Liver (tissue), 9 donors: ENCODE results near the gene TMEM63B. TPM values are rescaled to one million over a fixed set of nuclear protein-coding genes. Genes with fewer than 3 reads are reported as not detected.

Experiments
- DNase-seq: peaks from one replicate; pipeline ENCODE4 v3.0.0-alpha.2; 2017; ENCODE audit warnings: low spot score
- H3K27ac ChIP-seq, 2 donors: one replicate each; pipeline ENCODE4 v1.7.0; 2013; ENCODE audit warnings: inconsistent platforms in 2 of 2, low read length in 2 of 2, control low read depth in 1 of 2, low read depth in 1 of 2, mild to moderate bottlenecking in 1 of 2
- H3K27me3 ChIP-seq, 4 donors: one replicate each; pipeline versions ENCODE4 v1.6.1 to v1.7.0; 2013; ENCODE audit warnings: low read length in 3 of 4, inconsistent platforms in 1 of 4, mild to moderate bottlenecking in 1 of 4, moderate library complexity in 1 of 4; ENCODE audit not compliant: control insufficient read depth in 4 of 4, insufficient read depth in 4 of 4
- H3K36me3 ChIP-seq, 4 donors: one replicate each; pipeline versions ENCODE4 v1.6.1 to v1.7.0; 2013; ENCODE audit warnings: low read length in 3 of 4, mild to moderate bottlenecking in 3 of 4, low read depth in 1 of 4, moderate library complexity in 1 of 4; ENCODE audit not compliant: control insufficient read depth in 4 of 4, insufficient read depth in 3 of 4
- H3K4me1 ChIP-seq, 4 donors: one replicate each; pipeline versions ENCODE4 v1.6.1 to v1.7.0; 2013; ENCODE audit warnings: low read length in 3 of 4, mild to moderate bottlenecking in 3 of 4, moderate library complexity in 1 of 4; ENCODE audit not compliant: control insufficient read depth in 4 of 4, insufficient read depth in 4 of 4
- H3K4me3 ChIP-seq, 3 donors: one replicate each; pipeline versions ENCODE4 v1.6.1 to v1.7.0; 2013; ENCODE audit warnings: low read length in 3 of 3, control low read depth in 1 of 3, low read depth in 1 of 3, mild to moderate bottlenecking in 1 of 3
- H3K9ac ChIP-seq, 2 donors: one replicate each; pipeline ENCODE4 v1.7.0; 2013; ENCODE audit warnings: low read length in 2 of 2, mild to moderate bottlenecking in 2 of 2, moderate library complexity in 2 of 2, control low read depth in 1 of 2, low read depth in 1 of 2
- H3K9me3 ChIP-seq, 4 donors: one replicate each; pipeline versions ENCODE4 v1.6.1 to v1.7.0; 2013; ENCODE audit warnings: low read length in 3 of 4; ENCODE audit not compliant: control insufficient read depth in 4 of 4
- EGR1 ChIP-seq, 2 donors: IDR thresholded peaks; 2 replicates each; pipeline ENCODE4 v1.6.1; 2016 to 2018; ENCODE audit warnings: antibody characterized with exemption in 2 of 2, low read depth in 2 of 2
- FOXA1 ChIP-seq: IDR thresholded peaks from 2 replicates; pipeline ENCODE4 v1.6.1; 2016; ENCODE audit warnings: antibody characterized with exemption
- FOXA2 ChIP-seq: IDR thresholded peaks from 2 replicates; pipeline ENCODE4 v1.6.1; 2016; ENCODE audit warnings: antibody characterized with exemption
- GABPA ChIP-seq, 2 donors: IDR thresholded peaks in 1 of 2; conservative IDR thresholded peaks in 1 of 2; 2 replicates each; pipeline ENCODE4 v1.6.1; 2016; ENCODE audit warnings: antibody characterized with exemption in 2 of 2, mild to moderate bottlenecking in 1 of 2, moderate library complexity in 1 of 2
- HNF4A ChIP-seq, 2 donors: conservative IDR thresholded peaks; 2 replicates each; pipeline ENCODE4 v1.6.1; 2016; ENCODE audit warnings: antibody characterized with exemption in 2 of 2, mild to moderate bottlenecking in 2 of 2
- HNF4G ChIP-seq: IDR thresholded peaks from 2 replicates; pipeline ENCODE4 v1.6.1; 2016; ENCODE audit warnings: antibody characterized with exemption
- JUND ChIP-seq, 2 donors: IDR thresholded peaks; 2 replicates each; pipeline ENCODE4 v1.6.1; 2016; ENCODE audit warnings: antibody characterized with exemption in 2 of 2
- NR2F2 ChIP-seq: IDR thresholded peaks from 2 replicates; pipeline ENCODE4 v1.6.1; 2016; ENCODE audit warnings: antibody characterized with exemption
- RAD21 ChIP-seq, 2 donors: IDR thresholded peaks; 2 replicates each; pipeline ENCODE4 v1.6.1; 2016; ENCODE audit warnings: antibody characterized with exemption in 2 of 2, mild to moderate bottlenecking in 2 of 2
- RXRA ChIP-seq, 2 donors: IDR thresholded peaks; 2 replicates each; pipeline ENCODE4 v1.6.1; 2017 to 2018; ENCODE audit warnings: antibody characterized with exemption in 2 of 2, mild to moderate bottlenecking in 1 of 2
- SP1 ChIP-seq: IDR thresholded peaks from 2 replicates; pipeline ENCODE4 v1.6.1; 2018; ENCODE audit warnings: antibody characterized with exemption, mild to moderate bottlenecking
- TAF1 ChIP-seq: conservative IDR thresholded peaks from 2 replicates; pipeline ENCODE4 v1.6.1; 2016; ENCODE audit warnings: antibody characterized with exemption, mild to moderate bottlenecking
- YY1 ChIP-seq: IDR thresholded peaks from 2 replicates; pipeline ENCODE4 v1.6.1; 2016; ENCODE audit warnings: antibody characterized with exemption, mild to moderate bottlenecking
- whole genome bisulfite sequencing: extraction: QIAGEN DNeasy Blood & Tissue Kit; methylation state at CpG from one replicate; pipeline ENCODE4 v1.1.7; 2013; 5-methylcytosine and 5-hydroxymethylcytosine counted together
- polyA plus RNA-seq, 2 donors: library from polyadenylated mRNA; stranded (reverse) in 1 of 2; unstranded in 1 of 2; fragments of 200-250 nt in 1 of 2; fragments of >200 nt in 1 of 2; fragmentation: Nextera tagmentation in 1 of 2; extraction: Ambion mirVana in 1 of 2; gene quantifications; one replicate each; pipeline versions ENCODE4 v1.2.1 to v1.2.3, GENCODE V29; 2013 to 2015
- total RNA-seq, 2 donors: library from RNA; depleted of rRNA; stranded (reverse); fragments of >200 nt; gene quantifications; one replicate each; pipeline ENCODE4 v1.2.3, GENCODE V29; 2014
- TF ChIP-seq, protein P1 (sequence below): IDR thresholded peaks from 2 replicates; pipeline ENCODE4 v1.6.1; 2016; ENCODE audit warnings: antibody characterized with exemption, mild to moderate bottlenecking
- TF ChIP-seq, protein P2 (sequence below): IDR thresholded peaks from 2 replicates; pipeline ENCODE4 v1.6.1; 2016; ENCODE audit warnings: antibody characterized with exemption
- TF ChIP-seq, protein P3 (sequence below): IDR thresholded peaks from 2 replicates; pipeline ENCODE4 v1.6.1; 2016; ENCODE audit warnings: antibody characterized with exemption
- TF ChIP-seq, protein P4 (sequence below): IDR thresholded peaks from 2 replicates; pipeline ENCODE4 v1.6.1; 2016; ENCODE audit warnings: antibody characterized with exemption
- TF ChIP-seq, protein P5 (sequence below): fragments of 150-350 bp; IDR thresholded peaks from 2 replicates; pipeline ENCODE4 v1.5.1; 2017; ENCODE audit warnings: improper control_type of control experiment, low read depth, low read length; ENCODE audit not compliant: missing input control
- donor health status: healthy.
- donor health status: healthy.
- donor health status: healthy.
- donor health status: healthy.
- donor health status: healthy.

Gene TMEM63B
- total and polyA plus RNA-seq, 4 donors: 9.6 to 64.9 (median 37.6) TPM

DNA sequence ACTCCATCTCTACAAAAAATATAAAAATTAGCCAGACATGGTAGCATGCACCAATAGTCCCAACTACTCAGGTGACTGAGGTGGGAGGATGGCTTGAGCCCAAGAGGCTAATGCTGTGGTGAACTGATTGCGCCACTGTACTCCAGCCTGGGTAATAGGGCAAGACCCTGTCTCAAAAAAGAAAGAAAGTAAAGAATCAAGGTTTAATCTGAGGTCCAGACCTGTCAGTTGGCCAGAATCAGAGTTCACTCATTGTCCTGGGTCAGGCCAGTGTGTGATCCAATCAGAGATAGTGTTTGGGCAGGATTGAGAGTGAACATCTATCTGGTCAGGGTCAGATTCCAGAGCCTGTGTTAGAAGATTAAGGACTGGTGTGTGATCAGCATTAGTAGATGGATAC, 15.5 kb downstream of the TMEM63B start:
- no peak overlapping the region for H3K4me3 ChIP-seq
- 46% methylated on average over 1 of the region's 1 CpG for WGBS
- H3K27ac ChIP-seq: peak overlapping the region in 1 of 2 donors; percentile 42
- TF ChIP-seq SP1: no peak
- TF ChIP-seq, protein P1, sequence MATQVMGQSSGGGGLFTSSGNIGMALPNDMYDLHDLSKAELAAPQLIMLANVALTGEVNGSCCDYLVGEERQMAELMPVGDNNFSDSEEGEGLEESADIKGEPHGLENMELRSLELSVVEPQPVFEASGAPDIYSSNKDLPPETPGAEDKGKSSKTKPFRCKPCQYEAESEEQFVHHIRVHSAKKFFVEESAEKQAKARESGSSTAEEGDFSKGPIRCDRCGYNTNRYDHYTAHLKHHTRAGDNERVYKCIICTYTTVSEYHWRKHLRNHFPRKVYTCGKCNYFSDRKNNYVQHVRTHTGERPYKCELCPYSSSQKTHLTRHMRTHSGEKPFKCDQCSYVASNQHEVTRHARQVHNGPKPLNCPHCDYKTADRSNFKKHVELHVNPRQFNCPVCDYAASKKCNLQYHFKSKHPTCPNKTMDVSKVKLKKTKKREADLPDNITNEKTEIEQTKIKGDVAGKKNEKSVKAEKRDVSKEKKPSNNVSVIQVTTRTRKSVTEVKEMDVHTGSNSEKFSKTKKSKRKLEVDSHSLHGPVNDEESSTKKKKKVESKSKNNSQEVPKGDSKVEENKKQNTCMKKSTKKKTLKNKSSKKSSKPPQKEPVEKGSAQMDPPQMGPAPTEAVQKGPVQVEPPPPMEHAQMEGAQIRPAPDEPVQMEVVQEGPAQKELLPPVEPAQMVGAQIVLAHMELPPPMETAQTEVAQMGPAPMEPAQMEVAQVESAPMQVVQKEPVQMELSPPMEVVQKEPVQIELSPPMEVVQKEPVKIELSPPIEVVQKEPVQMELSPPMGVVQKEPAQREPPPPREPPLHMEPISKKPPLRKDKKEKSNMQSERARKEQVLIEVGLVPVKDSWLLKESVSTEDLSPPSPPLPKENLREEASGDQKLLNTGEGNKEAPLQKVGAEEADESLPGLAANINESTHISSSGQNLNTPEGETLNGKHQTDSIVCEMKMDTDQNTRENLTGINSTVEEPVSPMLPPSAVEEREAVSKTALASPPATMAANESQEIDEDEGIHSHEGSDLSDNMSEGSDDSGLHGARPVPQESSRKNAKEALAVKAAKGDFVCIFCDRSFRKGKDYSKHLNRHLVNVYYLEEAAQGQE: no peak
- peak; percentile 52 for TF ChIP-seq FOXA2
- TF ChIP-seq YY1: no peak
- TF ChIP-seq, protein P2, sequence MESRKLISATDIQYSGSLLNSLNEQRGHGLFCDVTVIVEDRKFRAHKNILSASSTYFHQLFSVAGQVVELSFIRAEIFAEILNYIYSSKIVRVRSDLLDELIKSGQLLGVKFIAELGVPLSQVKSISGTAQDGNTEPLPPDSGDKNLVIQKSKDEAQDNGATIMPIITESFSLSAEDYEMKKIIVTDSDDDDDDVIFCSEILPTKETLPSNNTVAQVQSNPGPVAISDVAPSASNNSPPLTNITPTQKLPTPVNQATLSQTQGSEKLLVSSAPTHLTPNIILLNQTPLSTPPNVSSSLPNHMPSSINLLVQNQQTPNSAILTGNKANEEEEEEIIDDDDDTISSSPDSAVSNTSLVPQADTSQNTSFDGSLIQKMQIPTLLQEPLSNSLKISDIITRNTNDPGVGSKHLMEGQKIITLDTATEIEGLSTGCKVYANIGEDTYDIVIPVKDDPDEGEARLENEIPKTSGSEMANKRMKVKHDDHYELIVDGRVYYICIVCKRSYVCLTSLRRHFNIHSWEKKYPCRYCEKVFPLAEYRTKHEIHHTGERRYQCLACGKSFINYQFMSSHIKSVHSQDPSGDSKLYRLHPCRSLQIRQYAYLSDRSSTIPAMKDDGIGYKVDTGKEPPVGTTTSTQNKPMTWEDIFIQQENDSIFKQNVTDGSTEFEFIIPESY: no peak
- TF ChIP-seq, protein P3, sequence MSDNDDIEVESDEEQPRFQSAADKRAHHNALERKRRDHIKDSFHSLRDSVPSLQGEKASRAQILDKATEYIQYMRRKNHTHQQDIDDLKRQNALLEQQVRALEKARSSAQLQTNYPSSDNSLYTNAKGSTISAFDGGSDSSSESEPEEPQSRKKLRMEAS: no peak
- TF ChIP-seq, protein P4, sequence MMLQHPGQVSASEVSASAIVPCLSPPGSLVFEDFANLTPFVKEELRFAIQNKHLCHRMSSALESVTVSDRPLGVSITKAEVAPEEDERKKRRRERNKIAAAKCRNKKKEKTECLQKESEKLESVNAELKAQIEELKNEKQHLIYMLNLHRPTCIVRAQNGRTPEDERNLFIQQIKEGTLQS: no peak
- TF ChIP-seq TAF1: no peak
- peak; percentile 70 to 93 for TF ChIP-seq RXRA (IDR thresholded peaks at IDR 0.05)
- no peak for TF ChIP-seq GABPA (IDR thresholded peaks at IDR 0.05 in 1 of 2, conservative IDR thresholded peaks at IDR 0.05 in 1 of 2)
- TF ChIP-seq RAD21 (IDR thresholded peaks at IDR 0.05): no peak
- TF ChIP-seq FOXA1: peak; percentile 33
- TF ChIP-seq, protein P5, sequence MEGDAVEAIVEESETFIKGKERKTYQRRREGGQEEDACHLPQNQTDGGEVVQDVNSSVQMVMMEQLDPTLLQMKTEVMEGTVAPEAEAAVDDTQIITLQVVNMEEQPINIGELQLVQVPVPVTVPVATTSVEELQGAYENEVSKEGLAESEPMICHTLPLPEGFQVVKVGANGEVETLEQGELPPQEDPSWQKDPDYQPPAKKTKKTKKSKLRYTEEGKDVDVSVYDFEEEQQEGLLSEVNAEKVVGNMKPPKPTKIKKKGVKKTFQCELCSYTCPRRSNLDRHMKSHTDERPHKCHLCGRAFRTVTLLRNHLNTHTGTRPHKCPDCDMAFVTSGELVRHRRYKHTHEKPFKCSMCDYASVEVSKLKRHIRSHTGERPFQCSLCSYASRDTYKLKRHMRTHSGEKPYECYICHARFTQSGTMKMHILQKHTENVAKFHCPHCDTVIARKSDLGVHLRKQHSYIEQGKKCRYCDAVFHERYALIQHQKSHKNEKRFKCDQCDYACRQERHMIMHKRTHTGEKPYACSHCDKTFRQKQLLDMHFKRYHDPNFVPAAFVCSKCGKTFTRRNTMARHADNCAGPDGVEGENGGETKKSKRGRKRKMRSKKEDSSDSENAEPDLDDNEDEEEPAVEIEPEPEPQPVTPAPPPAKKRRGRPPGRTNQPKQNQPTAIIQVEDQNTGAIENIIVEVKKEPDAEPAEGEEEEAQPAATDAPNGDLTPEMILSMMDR: no peak
- TF ChIP-seq HNF4G: peak; percentile 8
- TF ChIP-seq HNF4A (conservative IDR thresholded peaks at IDR 0.05): peak; percentile 76 to 96
- peak in 1 of 2 donors; percentile 75 for TF ChIP-seq JUND (IDR thresholded peaks at IDR 0.05)
- TF ChIP-seq NR2F2: no peak
- peak in 1 of 2 donors; percentile 35 for TF ChIP-seq EGR1 (IDR thresholded peaks at IDR 0.05; ENCODE audit: low read depth in 2 of 2)
- no peaks in the 10 kb centered on the region for H3K9me3 ChIP-seq
- H3K4me1 ChIP-seq: peaks cover 3 to 23% (median 13%) of the 10 kb centered on the region in 4 donors
- H3K9ac ChIP-seq: no peak overlapping the region
- DNase-seq: no peak
- peaks cover 0 to 2% (median 0%) of the 10 kb centered on the region in 4 donors for H3K27me3 ChIP-seq
- H3K36me3 ChIP-seq: peaks cover 5 to 51% (median 39%) of the 10 kb centered on the region in 4 donors
